ENCODE results near the gene CYTH1.

DNA sequence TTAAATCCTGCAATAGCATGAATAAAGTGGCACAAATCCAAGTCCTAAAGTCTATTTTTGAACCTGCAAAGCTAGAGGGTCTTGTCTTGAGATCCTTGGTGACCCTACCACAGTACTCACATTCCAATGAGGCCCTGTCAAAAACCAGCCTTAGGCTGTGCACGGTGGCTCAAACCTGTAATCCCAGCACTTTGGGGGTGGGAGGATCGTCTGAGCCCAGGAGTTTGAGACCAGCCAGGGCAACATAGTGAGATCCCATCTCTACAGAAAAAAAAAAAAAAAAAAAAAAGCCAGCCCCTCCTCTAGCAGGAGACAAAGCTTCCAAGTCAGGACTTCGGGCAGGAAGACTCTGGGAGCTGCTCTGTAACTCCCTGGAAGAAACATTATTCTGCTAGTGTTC lies 16.3 kb downstream of the CYTH1 start:
- TF ChIP-seq, protein P1, sequence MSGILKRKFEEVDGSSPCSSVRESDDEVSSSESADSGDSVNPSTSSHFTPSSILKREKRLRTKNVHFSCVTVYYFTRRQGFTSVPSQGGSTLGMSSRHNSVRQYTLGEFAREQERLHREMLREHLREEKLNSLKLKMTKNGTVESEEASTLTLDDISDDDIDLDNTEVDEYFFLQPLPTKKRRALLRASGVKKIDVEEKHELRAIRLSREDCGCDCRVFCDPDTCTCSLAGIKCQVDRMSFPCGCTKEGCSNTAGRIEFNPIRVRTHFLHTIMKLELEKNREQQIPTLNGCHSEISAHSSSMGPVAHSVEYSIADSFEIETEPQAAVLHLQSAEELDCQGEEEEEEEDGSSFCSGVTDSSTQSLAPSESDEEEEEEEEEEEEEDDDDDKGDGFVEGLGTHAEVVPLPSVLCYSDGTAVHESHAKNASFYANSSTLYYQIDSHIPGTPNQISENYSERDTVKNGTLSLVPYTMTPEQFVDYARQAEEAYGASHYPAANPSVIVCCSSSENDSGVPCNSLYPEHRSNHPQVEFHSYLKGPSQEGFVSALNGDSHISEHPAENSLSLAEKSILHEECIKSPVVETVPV (CRISPR knock-in tag; IDR thresholded peaks at IDR 0.05): no peak
- no peak for TF ChIP-seq ARNTL (CRISPR knock-in tag; IDR thresholded peaks at IDR 0.05; ENCODE audit: borderline replicate concordance, low read depth)
- TF ChIP-seq BACH2 (CRISPR knock-in tag; IDR thresholded peaks at IDR 0.05; ENCODE audit: borderline replicate concordance): no peak
- TF ChIP-seq ZFP30 (CRISPR knock-in tag; IDR thresholded peaks at IDR 0.05): no peak
- TF ChIP-seq PPARA (CRISPR knock-in tag; IDR thresholded peaks at IDR 0.05; ENCODE audit: borderline replicate concordance): no peak
- TF ChIP-seq ISL1 (CRISPR knock-in tag; IDR thresholded peaks at IDR 0.05): no peak
- no peak for TF ChIP-seq GLIS3 (CRISPR knock-in tag; IDR thresholded peaks at IDR 0.05)
- no peak for TF ChIP-seq TOX (CRISPR knock-in tag; IDR thresholded peaks at IDR 0.05; ENCODE audit: borderline replicate concordance)

Measured in SK-N-SH treated with all-trans-retinoic acid at 6 μM for 48 hours (cell line).